Kidney (tissue), 14 donors: ENCODE data around the gene CMTM2. TPM values are rescaled to one million over a fixed set of nuclear protein-coding genes. Genes with fewer than 3 reads are reported as not detected.
A peak's percentile ranks its signal among the peaks of the same experiment; 100 is the strongest.

Source experiments
- DNase-seq, 5 donors: peaks; one replicate each; pipeline ENCODE4 v3.0.0-alpha.2; 2013 to 2020
- FAIRE-seq: peaks from 2 replicates; lab custom pipeline; 2012; peaks lifted over from hg19 to GRCh38; lab: Jason Lieb, UNC
- H3K27ac ChIP-seq, 2 donors: one replicate each; pipeline ENCODE4 v1.7.0; 2013; ENCODE audit warnings: low read depth in 2 of 2, low read length in 2 of 2, inconsistent platforms in 1 of 2
- H3K27me3 ChIP-seq: one replicate; pipeline ENCODE4 v1.7.1; 2013; ENCODE audit warnings: low read length, inconsistent platforms; ENCODE audit not compliant: control insufficient read depth, insufficient read depth
- H3K36me3 ChIP-seq, 3 donors: one replicate each; pipeline versions ENCODE4 v1.7.0 to v1.7.1; 2013; ENCODE audit warnings: low read length in 3 of 3, control low read depth in 1 of 3, inconsistent platforms in 1 of 3; ENCODE audit not compliant: insufficient read depth in 3 of 3, control insufficient read depth in 2 of 3
- H3K4me1 ChIP-seq, 3 donors: one replicate each; pipeline versions ENCODE4 v1.7.0 to v1.7.1; 2013; ENCODE audit warnings: low read length in 3 of 3, inconsistent platforms in 1 of 3, low read depth in 1 of 3; ENCODE audit not compliant: control insufficient read depth in 2 of 3, insufficient read depth in 2 of 3
- H3K4me3 ChIP-seq, 3 donors: one replicate each; pipeline versions ENCODE4 v1.7.0 to v1.8.1; 2013; ENCODE audit warnings: low read length in 3 of 3, control low read depth in 1 of 3, inconsistent platforms in 1 of 3
- H3K9ac ChIP-seq, 3 donors: one replicate each; pipeline versions ENCODE4 v1.7.0 to v1.7.1; 2013; ENCODE audit warnings: low read length in 3 of 3, control low read depth in 1 of 3, inconsistent platforms in 1 of 3
- H3K9me3 ChIP-seq, 3 donors: one replicate each; pipeline versions ENCODE4 v1.7.0 to v1.7.1; 2013; ENCODE audit warnings: low read length in 3 of 3, control low read depth in 1 of 3, inconsistent platforms in 1 of 3; ENCODE audit not compliant: control insufficient read depth in 2 of 3, insufficient read depth in 1 of 3
- intact Hi-C: fragments of 100-400 bp; cut with DNase I; formaldehyde crosslinking; loops from one replicate; pipeline ENCODE4 v1.11.1; 2022
- polyA plus RNA-seq: library from polyadenylated mRNA; stranded (reverse); fragments of 350-450 nt; fragmentation: Illumina TruSeq; extraction: RNeasy Lipid Tissue Mini Kit (QIAGEN cat#74804); gene quantifications from one replicate; pipeline ENCODE4 v1.2.3, GENCODE V29; 2014; ENCODE audit warnings: low read depth, low replicate concordance; ENCODE audit not compliant: insufficient read depth
- total RNA-seq: library from RNA; stranded (reverse); fragmentation: NEBNext Ultra II Directional; extraction: Animal tissue kit (Norgen Biotek cat#: 25700); gene quantifications from one replicate; pipeline ENCODE4 v1.2.1, GENCODE V29; 2021
- TF ChIP-seq, protein P1 (sequence below): IDR thresholded peaks from 3 replicates; pipeline ENCODE4 v1.5.1; 2012; ENCODE audit warnings: mild to moderate bottlenecking, moderate library complexity, borderline replicate concordance; ENCODE audit not compliant: insufficient read depth; ENCODE audit errors: extremely low read depth
- donor health status: control.
- donor health status: control.
- donor health status: control.
- donor health status: control.
- donor health status: control.
- donor health status: DM: yes; HTN: yes; CAD: no.
- donor health status: Normal renal cell carcinoma (clear cell type).

Gene CMTM2
- total and polyA plus RNA-seq, 2 donors from 2014 or later, result 0.25 TPM; not detected in 1

DNA sequence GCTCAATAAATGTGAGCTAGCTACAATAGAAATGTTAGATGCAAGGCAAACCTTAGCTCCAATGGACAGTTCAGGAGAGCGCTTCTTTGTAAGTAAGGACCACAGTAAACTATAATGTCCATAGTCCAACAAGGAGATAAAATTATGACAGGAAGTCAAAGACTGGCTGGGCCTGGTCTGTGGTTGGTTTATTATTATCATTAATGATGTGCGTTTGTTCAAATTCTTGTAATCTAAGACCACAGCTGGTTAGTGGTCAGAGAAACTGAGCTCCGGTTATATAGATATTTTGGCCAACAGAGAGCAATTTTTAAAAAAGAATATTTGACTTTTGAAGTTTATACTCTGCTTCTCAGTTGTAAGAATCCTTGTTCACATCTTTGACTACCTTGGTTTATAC, 4.7 kb upstream of the CMTM2 start:
- Histone ChIP-seq H3K36me3 (no peaks in the 10 kb centered on the region), H3K4me3 (no peak overlapping the region), H3K9ac (no peak overlapping the region), H3K27ac (no peak overlapping the region), H3K9me3 (no peaks in the 10 kb centered on the region), H3K4me1 (no peaks in the 10 kb centered on the region), H3K27me3 (peaks cover 2% of the 10 kb centered on the region)
- FAIRE-seq (no peak), DNase-seq (no peak)
- TF ChIP-seq, protein P1, sequence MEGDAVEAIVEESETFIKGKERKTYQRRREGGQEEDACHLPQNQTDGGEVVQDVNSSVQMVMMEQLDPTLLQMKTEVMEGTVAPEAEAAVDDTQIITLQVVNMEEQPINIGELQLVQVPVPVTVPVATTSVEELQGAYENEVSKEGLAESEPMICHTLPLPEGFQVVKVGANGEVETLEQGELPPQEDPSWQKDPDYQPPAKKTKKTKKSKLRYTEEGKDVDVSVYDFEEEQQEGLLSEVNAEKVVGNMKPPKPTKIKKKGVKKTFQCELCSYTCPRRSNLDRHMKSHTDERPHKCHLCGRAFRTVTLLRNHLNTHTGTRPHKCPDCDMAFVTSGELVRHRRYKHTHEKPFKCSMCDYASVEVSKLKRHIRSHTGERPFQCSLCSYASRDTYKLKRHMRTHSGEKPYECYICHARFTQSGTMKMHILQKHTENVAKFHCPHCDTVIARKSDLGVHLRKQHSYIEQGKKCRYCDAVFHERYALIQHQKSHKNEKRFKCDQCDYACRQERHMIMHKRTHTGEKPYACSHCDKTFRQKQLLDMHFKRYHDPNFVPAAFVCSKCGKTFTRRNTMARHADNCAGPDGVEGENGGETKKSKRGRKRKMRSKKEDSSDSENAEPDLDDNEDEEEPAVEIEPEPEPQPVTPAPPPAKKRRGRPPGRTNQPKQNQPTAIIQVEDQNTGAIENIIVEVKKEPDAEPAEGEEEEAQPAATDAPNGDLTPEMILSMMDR, result no peak
- intact Hi-C loops, result no loop called here

DNA sequence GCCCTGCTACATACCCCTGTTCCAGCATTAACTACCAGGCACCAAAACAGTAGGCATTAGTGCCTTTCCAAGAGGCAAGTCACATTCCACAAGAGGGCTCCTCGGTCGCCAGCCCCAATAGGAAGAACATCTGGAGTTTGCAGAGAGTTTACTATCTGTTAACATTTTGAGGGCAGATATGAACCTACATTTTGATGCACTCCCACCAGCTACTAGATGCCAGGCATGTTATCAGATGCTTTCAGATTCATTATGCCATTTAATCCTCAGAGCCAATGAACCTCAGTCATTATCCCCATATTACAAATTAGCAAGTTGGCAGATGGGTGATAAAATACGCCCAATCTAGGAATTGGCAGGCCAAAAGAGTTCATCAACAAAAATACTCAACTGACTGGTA, 4.2 kb upstream of the CMTM2 start:
- Histone ChIP-seq H3K4me3 (no peak overlapping the region), H3K27me3 (peaks cover 2% of the 10 kb centered on the region), H3K9me3 (no peaks in the 10 kb centered on the region), H3K36me3 (no peaks in the 10 kb centered on the region), H3K9ac (no peak overlapping the region), H3K4me1 (no peaks in the 10 kb centered on the region), H3K27ac (no peak overlapping the region)
- intact Hi-C loops, result no loop called here
- DNase-seq (no peak), FAIRE-seq (no peak)
- TF ChIP-seq, protein P1, result no peak

DNA sequence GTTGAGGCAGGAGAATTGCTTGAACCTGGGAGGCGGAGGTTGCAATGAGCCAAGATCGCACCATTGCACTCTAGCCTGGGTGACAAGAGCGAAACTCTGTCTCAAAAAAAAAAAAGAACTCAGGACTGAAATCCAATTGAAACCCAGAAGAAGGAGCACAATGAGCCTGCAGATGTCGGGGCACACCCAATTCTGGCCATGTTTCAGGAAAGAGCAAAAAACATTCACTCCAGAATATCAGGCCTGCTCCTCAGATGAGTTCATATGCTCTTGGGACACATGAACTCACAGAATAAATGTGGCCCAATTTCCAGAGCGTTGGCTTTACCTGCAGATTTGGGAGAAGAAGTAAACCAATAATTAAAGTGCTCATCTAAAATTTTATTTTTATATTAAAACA, 3.0 kb upstream of the CMTM2 start:
- Histone ChIP-seq H3K4me3 (no peak overlapping the region), H3K27ac (no peak overlapping the region), H3K9me3 (no peaks in the 10 kb centered on the region), H3K27me3 (peaks cover 2% of the 10 kb centered on the region), H3K36me3 (no peaks in the 10 kb centered on the region), H3K4me1 (peaks cover 2 to 7% (median 4%) of the 10 kb centered on the region in 3 donors), H3K9ac (no peak overlapping the region)
- DNase-seq (no peak), FAIRE-seq (no peak)
- TF ChIP-seq, protein P1, result no peak
- intact Hi-C loops, result no loop called here

DNA sequence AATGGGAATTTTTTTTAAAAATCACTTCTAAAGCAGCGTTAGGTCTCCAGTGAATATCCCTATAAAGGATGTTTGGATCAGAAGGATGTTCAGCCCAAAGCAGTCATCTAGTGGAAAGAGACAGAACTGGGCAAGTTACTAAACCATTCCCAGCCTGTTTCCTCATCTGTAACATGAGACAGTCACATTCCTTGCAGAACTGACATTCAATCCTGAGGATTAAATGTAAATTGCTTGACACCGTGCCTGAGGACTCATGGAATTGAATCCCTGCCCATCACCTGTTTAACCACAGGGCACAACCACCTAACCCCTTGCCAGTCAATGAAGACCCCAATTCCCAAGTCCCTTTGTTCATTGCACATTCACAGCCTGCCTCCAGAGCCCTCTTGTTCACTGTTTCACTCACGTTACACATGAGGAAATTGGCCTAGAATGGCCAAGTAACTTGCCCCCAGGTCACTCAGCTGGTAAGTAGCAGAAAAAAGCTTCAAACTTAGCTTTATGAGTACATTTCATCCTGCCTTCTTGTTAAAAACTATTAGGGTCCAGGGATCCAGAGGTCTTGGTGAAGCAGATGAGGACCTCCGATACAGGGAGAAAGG, 1.4 kb downstream of the CMTM2 start:
- FAIRE-seq (no peak), DNase-seq (peak in 3 of 5 donors; percentile 29 to 67 (median 67))
- Histone ChIP-seq H3K36me3 (no peaks in the 10 kb centered on the region), H3K9ac (no peak overlapping the region), H3K4me1 (peaks cover 7 to 8% (median 7%) of the 10 kb centered on the region in 3 donors), H3K4me3 (no peak overlapping the region), H3K9me3 (no peaks in the 10 kb centered on the region), H3K27me3 (peaks cover 2% of the 10 kb centered on the region), H3K27ac (no peak overlapping the region)
- intact Hi-C loops, result no loop called here
- TF ChIP-seq, protein P1, result no peak
